Stimulated activated CD8-positive, alpha-beta memory T cell treated with anti-CD3 and anti-CD28 coated beads, Interleukin-12 subunit alpha, Interleukin-12 subunit beta, amount 100 ng/mL, for 4 hours (primary cell): ENCODE data around the gene CARMIL1.

Experiments used
- DNase-seq: peaks from one replicate; pipeline ENCODE4 v3.0.0-alpha.2; 2020; ENCODE audit warnings: low read depth

Gene CARMIL1

GRCh38 chr6:25311331-25311840 is 32.2 kb downstream of the CARMIL1 start:
- DNase-seq, result no peak

DNA sequence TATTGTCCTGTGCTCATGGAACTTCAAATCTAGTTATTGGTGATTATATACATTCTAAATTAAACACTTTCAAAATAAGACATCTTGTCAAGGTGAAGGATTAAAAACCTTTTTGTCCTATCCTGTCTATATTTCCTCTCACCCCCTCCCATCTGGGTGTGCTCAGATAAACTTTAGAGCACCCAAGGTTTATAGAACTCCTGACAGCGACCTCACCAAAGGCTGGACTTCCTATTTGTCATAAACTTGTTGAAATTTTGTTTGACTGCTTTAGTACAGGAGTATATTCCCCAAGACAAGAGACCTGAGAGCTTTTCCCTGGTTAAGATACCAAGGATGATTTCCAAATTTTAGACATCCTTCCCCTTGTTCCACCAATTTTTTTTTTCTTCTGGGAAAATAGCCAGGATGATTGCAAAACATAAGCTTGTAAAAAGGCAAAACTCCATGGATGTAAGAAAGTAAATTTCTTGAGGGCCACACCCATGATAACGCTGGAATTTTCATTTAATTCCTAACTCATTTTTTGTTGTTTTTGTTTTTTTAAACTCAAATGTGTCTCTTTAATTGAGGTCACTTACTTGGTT is 33.0 kb downstream of the CARMIL1 start:
- DNase-seq, result no peak

DNA sequence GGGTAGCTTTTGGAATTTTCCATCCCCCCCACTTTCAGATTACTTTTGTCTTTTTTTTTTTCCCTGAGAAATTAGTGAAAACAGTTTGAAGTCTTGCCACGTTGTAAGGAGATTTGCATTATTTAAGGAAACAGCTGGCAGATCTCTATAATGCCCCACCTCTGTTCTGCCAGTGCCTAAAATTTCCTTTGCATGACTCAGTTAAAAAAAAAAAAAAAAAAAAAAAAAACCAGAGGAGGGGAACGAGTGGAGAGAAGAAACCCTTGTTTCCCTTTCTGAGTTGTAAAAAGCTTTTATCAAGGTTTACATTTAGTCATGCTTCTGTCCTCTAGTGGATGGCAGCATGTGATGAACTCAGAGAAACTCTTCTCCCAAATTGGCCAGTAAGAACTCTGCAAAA is 33.5 kb downstream of the CARMIL1 start:
- DNase-seq, result no peak

- DNase-seq, result no peak
Measured at GRCh38 chr6:25314509-25315175, 35.5 kb downstream of the CARMIL1 start.

- no peak for DNase-seq
Measured at GRCh38 chr6:25315194-25316177, 36.3 kb downstream of the CARMIL1 start.

DNA sequence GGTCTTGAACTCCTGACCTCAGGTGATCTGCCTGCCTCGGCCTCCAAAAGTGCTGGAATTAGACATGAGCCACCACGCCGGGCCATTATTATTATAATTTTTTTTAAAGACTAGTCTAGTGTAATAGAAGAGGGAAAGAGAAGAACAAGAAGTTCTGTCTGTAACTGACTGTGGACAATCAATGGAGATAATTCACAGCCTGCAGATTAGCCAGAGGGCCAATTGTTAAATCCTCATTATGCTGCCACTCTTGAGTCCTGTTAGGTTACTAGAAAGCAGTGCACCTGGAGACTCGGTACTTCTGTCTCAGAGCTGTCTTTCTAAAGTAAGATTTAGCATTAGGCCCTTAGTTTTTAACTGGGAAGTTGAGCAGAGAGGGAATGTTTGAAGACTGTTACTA is 37.5 kb downstream of the CARMIL1 start:
- no peak for DNase-seq

DNA sequence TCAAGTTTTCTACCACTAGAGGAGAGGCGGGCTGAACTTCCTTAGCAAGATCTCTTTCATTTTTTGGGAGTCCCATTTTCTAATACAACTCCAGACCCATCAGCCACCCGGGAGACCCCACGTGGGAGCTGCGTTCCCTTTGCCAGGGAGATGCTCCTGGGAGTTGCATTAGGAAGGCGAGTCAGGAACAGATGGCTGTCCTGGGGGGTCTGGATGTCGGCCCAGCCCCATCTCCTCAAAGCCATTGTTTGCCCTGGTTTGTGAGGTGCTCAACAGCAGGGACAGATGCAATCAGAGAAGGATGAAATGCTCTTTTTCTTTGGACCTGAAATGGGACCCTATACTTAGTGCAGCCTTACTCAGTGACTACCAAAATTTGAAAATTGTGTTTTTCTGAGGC is 39.4 kb downstream of the CARMIL1 start:
- no peak for DNase-seq

DNA sequence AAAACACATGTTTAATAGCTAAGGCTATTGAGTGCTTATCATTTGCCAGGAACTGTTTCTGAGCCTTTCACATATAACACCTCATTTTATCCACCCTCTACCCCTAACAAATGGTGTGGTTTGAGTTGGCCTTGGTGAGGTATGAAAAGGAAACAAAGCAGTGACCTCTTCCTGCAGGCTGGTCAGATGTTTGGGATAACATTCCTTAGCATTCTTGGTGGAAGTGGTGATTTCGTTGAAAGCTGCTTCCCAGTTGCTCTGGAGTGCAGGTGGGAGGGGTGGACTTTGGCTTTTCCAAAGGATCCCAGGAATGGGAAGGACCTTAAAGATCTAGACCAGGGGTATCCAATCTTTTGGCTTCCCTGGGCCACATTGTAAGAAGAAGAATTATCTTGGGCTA is 41.3 kb downstream of the CARMIL1 start:
- no peak for DNase-seq

- DNase-seq, result no peak
Measured at GRCh38 chr6:25322692-25323091, 43.5 kb downstream of the CARMIL1 start.

- no peak for DNase-seq
Measured at GRCh38 chr6:25324066-25324762, 45.0 kb downstream of the CARMIL1 start.

DNA sequence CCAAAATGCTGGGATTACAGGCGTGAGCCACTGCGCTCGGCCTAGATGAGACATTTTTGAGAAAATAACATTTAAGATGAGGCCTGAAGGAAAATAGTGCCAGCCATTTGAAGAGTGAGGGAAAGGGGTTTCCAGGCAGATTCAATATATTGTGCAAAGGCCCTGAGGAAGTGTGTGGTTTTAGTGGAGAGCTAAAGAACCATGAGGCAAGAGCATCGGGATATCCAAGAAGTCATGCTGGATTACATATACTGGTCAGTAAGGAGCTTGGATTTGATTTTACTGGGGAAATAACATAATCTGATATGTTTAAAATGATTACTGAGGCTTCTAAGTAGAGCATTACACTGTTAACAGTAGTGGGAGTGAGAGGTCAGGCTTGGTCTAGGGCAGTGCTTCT is 47.0 kb downstream of the CARMIL1 start:
- DNase-seq, result no peak

DNA sequence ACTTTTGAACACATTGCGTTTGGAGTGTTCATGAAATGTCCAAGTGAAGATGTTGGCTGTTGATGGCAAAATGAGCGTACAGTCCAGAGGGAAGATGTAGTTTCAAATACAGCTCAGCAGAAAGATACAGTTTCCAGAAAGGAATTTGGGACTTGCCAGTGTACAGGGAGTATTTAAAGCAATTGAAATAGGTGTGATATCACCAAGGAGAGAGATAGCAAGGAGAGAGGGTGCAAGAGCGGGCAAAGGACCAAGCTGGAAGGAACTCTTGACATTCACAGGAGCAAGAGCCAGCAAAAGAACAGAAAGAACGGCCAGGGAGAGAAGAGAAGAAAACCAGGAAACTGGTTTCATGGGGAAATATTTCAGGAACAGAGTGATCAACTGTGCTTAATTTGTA is 47.8 kb downstream of the CARMIL1 start:
- DNase-seq, result no peak

GRCh38 chr6:25327432-25327831 is 48.3 kb downstream of the CARMIL1 start:
- DNase-seq, result no peak

- no peak for DNase-seq
Measured at GRCh38 chr6:25329161-25329817, 50.1 kb downstream of the CARMIL1 start.

- DNase-seq, result no peak
Measured at GRCh38 chr6:25329982-25330381, 50.8 kb downstream of the CARMIL1 start.

- DNase-seq, result no peak
Measured at GRCh38 chr6:25330796-25331685, 51.9 kb downstream of the CARMIL1 start.

DNA sequence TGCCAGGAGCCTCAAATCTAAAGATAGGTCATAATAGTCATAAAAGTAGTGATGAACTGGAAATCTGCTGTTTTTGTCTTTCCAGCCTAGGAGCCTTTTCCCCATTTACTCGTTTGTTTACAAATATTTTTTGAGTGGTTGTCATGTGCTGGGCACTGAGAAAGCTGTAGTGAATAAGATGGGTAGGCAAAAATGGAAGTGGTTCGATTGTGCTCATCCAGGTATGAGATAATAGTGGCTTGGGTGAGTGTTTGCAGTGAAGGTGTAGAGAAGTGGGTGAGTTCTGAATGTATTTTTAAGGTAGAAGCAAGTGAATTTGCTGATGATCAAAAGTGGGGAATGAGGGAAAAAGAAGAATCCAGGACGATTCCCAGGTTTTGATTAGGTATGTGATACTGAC is 53.0 kb downstream of the CARMIL1 start:
- no peak for DNase-seq

GRCh38 chr6:25332655-25333071 is 53.5 kb downstream of the CARMIL1 start:
- no peak for DNase-seq

DNA sequence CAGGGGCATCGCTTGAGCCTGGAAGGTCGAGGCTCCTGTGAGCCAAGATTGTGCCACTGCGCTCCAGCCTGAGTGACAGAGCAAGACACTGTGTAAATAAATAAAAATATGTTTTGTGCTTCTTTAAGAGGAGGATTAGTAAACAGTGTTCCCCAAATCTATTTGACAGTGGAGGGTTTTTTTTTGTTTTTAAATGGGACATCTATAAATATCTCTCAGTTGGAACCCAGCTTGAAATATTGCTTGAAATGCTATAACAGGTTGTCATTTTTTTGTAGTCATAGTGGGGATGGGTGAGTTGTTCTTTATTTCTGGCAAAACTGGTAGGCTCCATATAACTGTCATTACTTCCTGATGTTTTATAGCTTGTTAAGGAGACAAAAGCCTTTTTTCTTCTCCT is 54.3 kb downstream of the CARMIL1 start:
- no peak for DNase-seq

GRCh38 chr6:25334793-25335192 is 55.6 kb downstream of the CARMIL1 start:
- no peak for DNase-seq

GRCh38 chr6:25336996-25337395 is 57.8 kb downstream of the CARMIL1 start:
- DNase-seq, result no peak
